ENCODE data around the gene PHACTR1. TPM values are rescaled to one million over a fixed set of nuclear protein-coding genes. Genes with fewer than 3 reads are reported as not detected.
"Not testable (repeated sequence)": the region's sequence is repeated elsewhere in the genome, so short reads cannot be mapped to it uniquely, and the experiment has no call there.

PHACTR1 gene
- total RNA-seq, 6 experiments from 2014 or later, result 0.20 to 3.5 (median 0.93) TPM

DNA sequence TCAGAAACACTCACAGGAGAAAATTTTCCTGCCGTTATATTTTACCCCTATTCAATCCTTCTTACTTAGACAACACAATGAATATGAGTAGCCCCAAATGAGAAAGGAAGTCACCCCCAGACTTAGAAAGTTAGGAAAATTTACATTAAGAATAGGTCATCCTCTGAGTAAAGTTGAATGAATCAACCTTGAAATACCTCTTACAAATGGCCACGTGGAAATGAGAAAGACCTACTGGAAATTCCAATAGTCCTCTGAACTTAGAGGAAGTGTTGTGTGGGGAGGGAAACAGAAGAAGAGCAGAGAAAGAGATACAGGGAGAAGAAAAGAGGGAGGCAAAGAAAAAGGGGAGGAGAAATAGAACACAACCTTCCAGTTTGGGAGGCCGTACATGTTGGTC, 43.7 kb downstream of the PHACTR1 start:
- TF ChIP-seq POLR2A (IDR thresholded peaks at IDR 0.05), result no peak
- TF ChIP-seq, protein P1, sequence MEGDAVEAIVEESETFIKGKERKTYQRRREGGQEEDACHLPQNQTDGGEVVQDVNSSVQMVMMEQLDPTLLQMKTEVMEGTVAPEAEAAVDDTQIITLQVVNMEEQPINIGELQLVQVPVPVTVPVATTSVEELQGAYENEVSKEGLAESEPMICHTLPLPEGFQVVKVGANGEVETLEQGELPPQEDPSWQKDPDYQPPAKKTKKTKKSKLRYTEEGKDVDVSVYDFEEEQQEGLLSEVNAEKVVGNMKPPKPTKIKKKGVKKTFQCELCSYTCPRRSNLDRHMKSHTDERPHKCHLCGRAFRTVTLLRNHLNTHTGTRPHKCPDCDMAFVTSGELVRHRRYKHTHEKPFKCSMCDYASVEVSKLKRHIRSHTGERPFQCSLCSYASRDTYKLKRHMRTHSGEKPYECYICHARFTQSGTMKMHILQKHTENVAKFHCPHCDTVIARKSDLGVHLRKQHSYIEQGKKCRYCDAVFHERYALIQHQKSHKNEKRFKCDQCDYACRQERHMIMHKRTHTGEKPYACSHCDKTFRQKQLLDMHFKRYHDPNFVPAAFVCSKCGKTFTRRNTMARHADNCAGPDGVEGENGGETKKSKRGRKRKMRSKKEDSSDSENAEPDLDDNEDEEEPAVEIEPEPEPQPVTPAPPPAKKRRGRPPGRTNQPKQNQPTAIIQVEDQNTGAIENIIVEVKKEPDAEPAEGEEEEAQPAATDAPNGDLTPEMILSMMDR (IDR thresholded peaks at IDR 0.05), result no peak
- Histone ChIP-seq H3K27ac (no peak overlapping the region), H3K27me3 (no peaks in the 10 kb centered on the region), H3K36me3 (no peaks in the 10 kb centered on the region), H3K4me1 (no peaks in the 10 kb centered on the region), H3K9me3 (no peaks in the 10 kb centered on the region), H3K4me3 (no peak overlapping the region)
- intact Hi-C loops (cut with DNase I), result no loop called here
- 66% methylated on average over 3 of the region's 3 CpGs for WGBS (ENCODE audit: insufficient coverage, low coverage, low lambda C conversion rate, missing lambda C conversion rate)
- DNase-seq (no peak), ATAC-seq (no peak)

DNA sequence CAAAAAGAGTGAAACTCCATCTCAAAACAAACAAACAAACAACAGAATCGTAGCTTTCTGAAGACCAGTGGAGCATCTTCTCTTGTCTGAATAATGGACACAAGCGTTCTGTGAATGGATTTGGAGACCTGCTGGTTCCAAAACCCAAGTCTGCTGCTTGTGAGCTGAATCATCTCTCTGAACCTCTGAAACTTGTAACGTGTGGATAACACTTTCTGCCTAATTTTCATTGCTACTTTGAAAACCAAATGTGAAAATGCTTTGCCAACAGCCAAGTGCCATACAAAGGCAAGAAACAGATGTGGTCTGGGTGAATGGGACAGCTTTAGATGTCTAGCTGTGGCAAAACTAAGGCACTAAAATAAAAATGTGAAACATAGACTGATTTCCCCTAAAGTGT, 44.3 kb downstream of the PHACTR1 start:
- ATAC-seq (no peak), DNase-seq (no peak)
- H3K9me3 ChIP-seq, result no peaks in the 10 kb centered on the region
- TF ChIP-seq, protein P1 (IDR thresholded peaks at IDR 0.05), result no peak
- TF ChIP-seq POLR2A (IDR thresholded peaks at IDR 0.05), result no peak
- H3K4me3 ChIP-seq, result no peak overlapping the region
- WGBS (ENCODE audit: insufficient coverage, low coverage, low lambda C conversion rate, missing lambda C conversion rate), result 47% methylated on average over 3 of the region's 3 CpGs
- H3K27me3 ChIP-seq, result no peaks in the 10 kb centered on the region
- no peak overlapping the region for H3K27ac ChIP-seq
- H3K4me1 ChIP-seq, result no peaks in the 10 kb centered on the region
- intact Hi-C loops (cut with DNase I), result no loop called here
- H3K36me3 ChIP-seq, result no peaks in the 10 kb centered on the region

DNA sequence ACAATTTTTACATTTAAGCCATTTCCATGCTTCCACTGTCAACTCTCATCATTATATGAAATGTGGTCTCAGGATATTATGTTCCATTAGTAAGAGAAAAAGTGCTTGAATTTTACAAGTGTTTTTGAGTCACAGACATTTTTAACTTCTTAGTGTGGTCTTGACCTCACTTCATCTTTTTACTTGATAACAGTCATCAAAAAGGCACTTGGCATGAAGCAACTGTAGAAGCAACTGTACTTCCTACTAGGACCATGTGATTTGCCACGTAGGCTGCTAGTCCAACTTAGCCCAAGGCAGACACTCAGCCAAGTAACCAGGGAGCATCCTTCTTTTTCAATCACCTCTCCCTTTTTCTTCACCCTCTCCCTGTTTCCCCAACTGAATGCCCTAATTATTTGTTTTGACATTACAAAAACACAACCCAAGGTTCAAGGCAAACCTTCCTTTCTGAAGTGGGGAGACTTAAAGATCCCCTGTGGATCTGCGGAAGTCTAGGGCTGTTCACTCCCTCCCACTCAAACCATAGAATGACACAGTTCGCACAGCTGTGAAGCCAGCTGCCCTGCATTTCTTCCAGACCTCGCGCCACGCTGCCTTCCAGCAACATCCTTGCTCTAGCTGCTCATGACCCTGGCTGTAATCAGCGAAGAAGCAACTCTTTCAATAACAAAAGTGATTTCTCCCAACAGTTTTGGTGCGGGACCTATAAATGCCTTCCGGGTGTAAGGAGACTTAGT, 45.0 kb downstream of the PHACTR1 start:
- Histone ChIP-seq H3K9me3 (no peaks in the 10 kb centered on the region), H3K27me3 (no peaks in the 10 kb centered on the region), H3K27ac (no peak overlapping the region), H3K36me3 (no peaks in the 10 kb centered on the region), H3K4me3 (no peak overlapping the region), H3K4me1 (no peaks in the 10 kb centered on the region)
- intact Hi-C loops (cut with DNase I), result no loop called here
- no peak for ATAC-seq
- WGBS (ENCODE audit: insufficient coverage, low coverage, low lambda C conversion rate, missing lambda C conversion rate), result 63% methylated on average over 8 of the region's 9 CpGs
- TF ChIP-seq POLR2A (IDR thresholded peaks at IDR 0.05), result no peak
- TF ChIP-seq, protein P1 (IDR thresholded peaks at IDR 0.05), result no peak
- no peak for DNase-seq

DNA sequence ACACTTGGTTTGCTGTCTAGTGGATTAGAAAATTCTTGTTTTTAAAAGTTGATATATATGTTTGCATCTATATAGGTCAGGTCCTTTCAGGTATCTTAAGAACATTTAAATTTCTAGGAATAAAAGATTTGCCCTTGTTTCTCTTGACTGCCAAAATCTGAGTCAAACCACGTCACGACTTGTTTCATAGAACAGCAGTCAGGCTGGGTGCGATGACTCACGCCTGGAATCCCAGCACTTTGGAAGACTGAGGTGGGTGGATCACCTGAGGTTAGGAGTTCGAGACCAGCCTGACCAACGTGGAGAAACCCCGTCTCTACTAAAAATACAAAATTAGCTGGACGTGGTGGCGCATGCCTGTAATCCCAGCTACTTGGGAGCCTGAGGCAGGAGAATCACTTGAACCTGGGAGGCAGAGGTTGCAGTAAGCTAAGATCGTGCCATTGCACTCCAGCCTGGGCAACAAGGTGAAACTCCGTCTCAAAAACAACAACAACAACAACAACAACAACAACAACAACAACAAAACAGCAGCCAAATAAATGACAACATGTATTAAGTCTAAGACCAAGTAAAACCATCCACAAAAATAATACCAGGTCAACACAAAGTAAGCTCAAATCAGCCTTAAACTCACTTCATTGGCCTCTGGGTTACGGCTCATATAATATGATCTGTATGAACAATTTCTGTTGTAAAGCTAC, 46.3 kb downstream of the PHACTR1 start:
- ATAC-seq; intact Hi-C loops (cut with DNase I); H3K4me3 ChIP-seq; H3K36me3 ChIP-seq; H3K4me1 ChIP-seq; H3K27me3 ChIP-seq; DNase-seq; H3K27ac ChIP-seq; H3K9me3 ChIP-seq: not testable (repeated sequence)
- 65% methylated on average over 12 of the region's 12 CpGs for WGBS (ENCODE audit: insufficient coverage, low coverage, low lambda C conversion rate, missing lambda C conversion rate)

DNA sequence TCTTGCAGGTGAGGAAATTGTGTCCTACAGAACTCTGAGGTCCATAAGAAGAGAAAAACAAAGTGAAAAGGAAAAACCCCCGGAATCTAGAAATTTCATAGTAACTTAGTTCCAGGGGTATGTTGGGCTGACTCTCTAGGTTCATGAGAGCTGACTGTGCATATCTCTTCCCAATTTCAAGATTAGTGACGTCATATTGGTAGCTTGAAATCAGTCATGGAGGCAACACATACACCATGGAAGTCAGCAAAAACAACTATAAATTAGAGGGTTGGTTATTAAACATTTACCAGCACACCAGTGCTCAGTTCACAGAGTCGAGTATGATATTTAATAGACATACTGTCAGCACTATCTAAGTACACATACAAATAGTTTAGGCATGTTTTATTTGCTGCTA, 49.8 kb downstream of the PHACTR1 start:
- no peak overlapping the region for H3K27ac ChIP-seq
- WGBS (ENCODE audit: insufficient coverage, low coverage, low lambda C conversion rate, missing lambda C conversion rate), result 36% methylated on average over 3 of the region's 3 CpGs
- no peaks in the 10 kb centered on the region for H3K9me3 ChIP-seq
- no peaks in the 10 kb centered on the region for H3K4me1 ChIP-seq
- intact Hi-C loops (cut with DNase I), result no loop called here
- no peak overlapping the region for H3K4me3 ChIP-seq
- H3K27me3 ChIP-seq, result no peaks in the 10 kb centered on the region
- DNase-seq (no peak), ATAC-seq (no peak)
- TF ChIP-seq, protein P1 (IDR thresholded peaks at IDR 0.05), result no peak
- no peak for TF ChIP-seq POLR2A (IDR thresholded peaks at IDR 0.05)
- no peaks in the 10 kb centered on the region for H3K36me3 ChIP-seq
